H1 (cell line): Measurements from ENCODE around the gene RORB. TPM values are rescaled to one million over a fixed set of nuclear protein-coding genes. Genes with fewer than 3 reads are reported as not detected.

Source experiments
- CTCF ChIA-PET: fragments of 300-600 bp; sonication (Branson Sonifier 250); formaldehyde crosslinking; loops from one replicate; lab custom pipeline; 2021; ENCODE audit not compliant: partially characterized antibody; lab: Charles Lee
- POLR2A ChIA-PET: fragments of 300-600 bp; sonication (Branson Sonifier 250); formaldehyde crosslinking; loops from one replicate; lab custom pipeline; 2021; ENCODE audit warnings: inconsistent platforms; ENCODE audit not compliant: partially characterized antibody; lab: Charles Lee
- DNase-seq, 2 experiments: peaks; one replicate each; pipeline versions ENCODE4 v3.0.0 to v3.0.0-alpha.2; 2010 to 2022; ENCODE audit warnings: low spot score in 2 of 2, low read depth in 1 of 2, mixed read lengths in 1 of 2
- FAIRE-seq: peaks from 2 replicates; lab custom pipeline; 2011; peaks lifted over from hg19 to GRCh38; lab: Jason Lieb, UNC
- H2AFZ ChIP-seq: 2 replicates; pipeline ENCODE4 v1.8.1; 2012; ENCODE audit warnings: low read length, inconsistent platforms
- H2AK5ac ChIP-seq: 2 replicates; pipeline ENCODE4 v1.6.1; 2013; ENCODE audit warnings: low read depth, low read length
- H2BK120ac ChIP-seq: replicated peaks from 2 replicates; pipeline ENCODE3; 2013; ENCODE audit warnings: low read depth, low read length, inconsistent platforms
- H2BK12ac ChIP-seq: 2 replicates; pipeline ENCODE4 v1.6.1; 2013; ENCODE audit warnings: low read depth, low read length
- H2BK15ac ChIP-seq: 2 replicates; pipeline ENCODE4 v1.6.1; 2013; ENCODE audit warnings: low read length
- H2BK20ac ChIP-seq: 2 replicates; pipeline ENCODE4 v1.6.1; 2013; ENCODE audit warnings: low read length
- H2BK5ac ChIP-seq: 2 replicates; pipeline ENCODE4 v1.6.1; 2013; ENCODE audit warnings: low read depth, low read length
- H3K14ac ChIP-seq: 2 replicates; pipeline ENCODE4 v1.6.1; 2013; ENCODE audit warnings: inconsistent platforms; ENCODE audit not compliant: insufficient read length
- H3K18ac ChIP-seq: 2 replicates; pipeline ENCODE4 v1.6.1; 2013; ENCODE audit warnings: low read length; ENCODE audit errors: extremely low read depth
- H3K23ac ChIP-seq: 2 replicates; pipeline ENCODE4 v1.6.1; 2013; ENCODE audit warnings: inconsistent platforms; ENCODE audit not compliant: insufficient read length
- H3K23me2 ChIP-seq: 2 replicates; pipeline ENCODE4 v1.6.1; 2013; ENCODE audit warnings: low read depth, low read length
- H3K27ac ChIP-seq: 2 replicates; pipeline ENCODE4 v1.6.1; 2011; ENCODE audit warnings: low read depth, low read length, inconsistent platforms
- H3K27me3 ChIP-seq, 4 experiments: replicated peaks in 1 of 4; 1 replicate in 1 of 4; 2 replicates in 3 of 4; pipeline versions ENCODE4 v1.6.1 to v1.8.1; 2011 to 2013; ENCODE audit warnings: low read length in 3 of 4, mild to moderate bottlenecking in 3 of 4, inconsistent platforms in 2 of 4, mixed read lengths in 2 of 4, moderate library complexity in 1 of 4; ENCODE audit not compliant: control insufficient read depth in 3 of 4, insufficient read depth in 3 of 4; ENCODE audit errors: extremely low read depth in 1 of 4
- H3K36me3 ChIP-seq, 4 experiments: 2 replicates each; pipeline versions ENCODE4 v1.6.1 to v1.8.1; 2011 to 2013; ENCODE audit warnings: mild to moderate bottlenecking in 4 of 4, low read length in 3 of 4, moderate library complexity in 2 of 4, control low read depth in 1 of 4, inconsistent platforms in 1 of 4; ENCODE audit not compliant: insufficient read depth in 4 of 4, control insufficient read depth in 2 of 4
- H3K4ac ChIP-seq: replicated peaks from 2 replicates; pipeline ENCODE3; 2013; ENCODE audit warnings: low read length, low read depth, mixed read lengths, inconsistent platforms; ENCODE audit not compliant: insufficient read length
- H3K4me1 ChIP-seq, 4 experiments: replicated peaks in 1 of 4; 1 replicate in 1 of 4; 2 replicates in 3 of 4; pipeline versions ENCODE4 v1.6.1 to v1.8.1; 2011 to 2013; ENCODE audit warnings: low read length in 3 of 4, inconsistent platforms in 2 of 4, mixed read lengths in 1 of 4; ENCODE audit not compliant: insufficient read depth in 4 of 4, control insufficient read depth in 3 of 4
- H3K4me2 ChIP-seq, 2 experiments: 2 replicates each; pipeline versions ENCODE4 v1.6.1 to v1.8.1; 2011 to 2013; ENCODE audit warnings: low read depth in 2 of 2, low read length in 2 of 2, control low read depth in 1 of 2, inconsistent platforms in 1 of 2, mild to moderate bottlenecking in 1 of 2; ENCODE audit not compliant: insufficient read depth in 1 of 2
- H3K4me3 ChIP-seq, 4 experiments: fragments of 200-600, 300-600 bp in 1 of 4; sonication (generic), shearing (Covaris generic), sonication (Bioruptor Twin) in 1 of 4; 2 replicates each; pipeline versions ENCODE4 v1.5.1 to v1.8.1; 2011 to 2016; ENCODE audit warnings: low read length in 4 of 4, low read depth in 3 of 4, control low read depth in 2 of 4, inconsistent platforms in 2 of 4, mild to moderate bottlenecking in 2 of 4, mixed read lengths in 1 of 4, moderate library complexity in 1 of 4; ENCODE audit not compliant: insufficient read depth in 2 of 4; ENCODE audit errors: extremely low read depth in 1 of 4
- H3K56ac ChIP-seq: replicated peaks from 2 replicates; pipeline ENCODE3; 2013; ENCODE audit warnings: low read depth, mild to moderate bottlenecking, mixed read lengths, low read length, inconsistent platforms; ENCODE audit not compliant: insufficient read length
- H3K79me1 ChIP-seq: 2 replicates; pipeline ENCODE4 v1.6.1; 2013; ENCODE audit warnings: low read depth, low read length, control low read depth
- H3K79me2 ChIP-seq, 2 experiments: 2 replicates each; pipeline versions ENCODE4 v1.6.1 to v1.8.1; 2012 to 2013; ENCODE audit warnings: low read length in 2 of 2, mild to moderate bottlenecking in 2 of 2, inconsistent platforms in 1 of 2; ENCODE audit not compliant: insufficient read depth in 2 of 2, control insufficient read depth in 1 of 2
- H3K9ac ChIP-seq, 4 experiments: replicated peaks in 1 of 4; 1 replicate in 1 of 4; 2 replicates in 3 of 4; pipeline versions ENCODE4 v1.6.1 to v1.8.1; 2011 to 2013; ENCODE audit warnings: low read depth in 3 of 4, low read length in 3 of 4, control low read depth in 2 of 4, mild to moderate bottlenecking in 2 of 4, moderate library complexity in 2 of 4, inconsistent platforms in 1 of 4; ENCODE audit errors: extremely low read depth in 1 of 4
- H3K9me3 ChIP-seq, 2 experiments: 2 replicates each; pipeline versions ENCODE4 v1.6.1 to v1.8.1; 2012 to 2013; ENCODE audit warnings: mild to moderate bottlenecking in 2 of 2, moderate library complexity in 2 of 2, control low read depth in 1 of 2, inconsistent platforms in 1 of 2, low read depth in 1 of 2, low read length in 1 of 2, mixed read lengths in 1 of 2; ENCODE audit not compliant: insufficient read depth in 2 of 2
- H4K20me1 ChIP-seq, 2 experiments: replicated peaks in 1 of 2; 2 replicates each; pipeline versions ENCODE3 to v1.8.1; 2011 to 2013; ENCODE audit warnings: inconsistent platforms in 2 of 2, low read length in 2 of 2, mild to moderate bottlenecking in 1 of 2; ENCODE audit not compliant: insufficient read depth in 2 of 2, control insufficient read depth in 1 of 2
- H4K5ac ChIP-seq: 2 replicates; pipeline ENCODE4 v1.6.1; 2013; ENCODE audit warnings: low read length, low read depth, mixed read lengths, inconsistent platforms; ENCODE audit not compliant: insufficient read length
- H4K8ac ChIP-seq: 2 replicates; pipeline ENCODE4 v1.8.0; 2013; ENCODE audit warnings: mild to moderate bottlenecking, moderate library complexity, low read length, inconsistent platforms; ENCODE audit not compliant: insufficient read depth; ENCODE audit errors: extremely low read depth
- H4K91ac ChIP-seq: replicated peaks from 2 replicates; pipeline ENCODE3; 2013; ENCODE audit warnings: low read length, mixed read lengths, inconsistent platforms; ENCODE audit not compliant: insufficient read length
- KDM1A ChIP-seq: fragments of 200-600, 300-600 bp; sonication (generic); IDR thresholded peaks from 2 replicates; pipeline ENCODE4 v1.7.1; 2016; ENCODE audit warnings: mild to moderate bottlenecking, low read length, borderline replicate concordance
- POLR2AphosphoS5 ChIP-seq: IDR thresholded peaks from 2 replicates; pipeline ENCODE4 v1.6.1; 2011; ENCODE audit warnings: low read depth, low read length
- RFX5 ChIP-seq: IDR thresholded peaks from 2 replicates; pipeline ENCODE4 v1.6.1; 2011; ENCODE audit warnings: low read depth, low read length, improper control_type of control experiment, borderline replicate concordance
- SAP30 ChIP-seq: fragments of 300-600 bp; sonication (generic); IDR thresholded peaks from 2 replicates; pipeline ENCODE4 v1.7.1; 2012; ENCODE audit warnings: low read length, moderate library complexity, mild to moderate bottlenecking, inconsistent platforms; ENCODE audit not compliant: insufficient read depth, insufficient replicate concordance
- SIN3A ChIP-seq, 2 experiments: IDR thresholded peaks in 1 of 2; conservative IDR thresholded peaks in 1 of 2; 2 replicates each; pipeline ENCODE4 v1.6.1; 2011 to 2012; ENCODE audit warnings: low read length in 2 of 2, improper control_type of control experiment in 1 of 2, low read depth in 1 of 2, mild to moderate bottlenecking in 1 of 2
- SIRT6 ChIP-seq: IDR thresholded peaks from one replicate; pipeline ENCODE4 v1.7.1; 2012; ENCODE audit warnings: low read length, inconsistent platforms
- SUZ12 ChIP-seq: fragments of 200-600 bp; sonication (generic); IDR thresholded peaks from 2 replicates; pipeline ENCODE4 v1.6.1; 2012; ENCODE audit warnings: mild to moderate bottlenecking, inconsistent platforms, low read length, moderate library complexity, mixed read lengths
- TBP ChIP-seq: IDR thresholded peaks from 2 replicates; pipeline ENCODE4 v1.6.1; 2011; ENCODE audit warnings: low read depth, low read length, improper control_type of control experiment
- USF2 ChIP-seq: IDR thresholded peaks from 2 replicates; pipeline ENCODE4 v1.6.1; 2011; ENCODE audit warnings: low read length, improper control_type of control experiment
- WGBS, 2 experiments: shearing (Covaris generic) in 1 of 2; methylation state at CpG; one replicate each; pipeline versions ENCODE4 v1.1.6 to v1.1.7; 2013 to 2015; ENCODE audit warnings: low lambda C conversion rate in 2 of 2, mixed read lengths in 2 of 2, inconsistent platforms in 1 of 2, low coverage in 1 of 2, missing lambda C conversion rate in 1 of 2; ENCODE audit not compliant: insufficient replicate concordance in 2 of 2, insufficient coverage in 1 of 2, insufficient read length in 1 of 2; ENCODE audit errors: extremely low coverage in 1 of 2, missing lambda C conversion rate in 1 of 2; 5-methylcytosine and 5-hydroxymethylcytosine counted together
- polyA plus RNA-seq, 7 experiments: library from polyadenylated mRNA; depleted of rRNA in 3 of 7; stranded (reverse) in 5 of 7; unstranded in 2 of 7; fragments of >200 nt in 5 of 7; fragments of 200-250 nt in 2 of 7; gene quantifications; 1 replicate in 5 of 7; 2 replicates in 1 of 7; 4 replicates in 1 of 7; pipeline versions ENCODE4 v1.2.1 to v1.2.3, GENCODE V29; 2011 to 2013; ENCODE audit warnings: missing spikeins in 2 of 7, mixed read lengths in 2 of 7
- total RNA-seq: library from RNA; stranded (reverse); fragmentation: NEBNext Ultra II Directional; extraction: Animal tissue kit (Norgen Biotek cat#: 25700); gene quantifications from 2 replicates; pipeline ENCODE4 v1.2.1, GENCODE V29; 2021

Gene RORB
- total and polyA plus RNA-seq, 2 of the 8 experiments (the other 6 are each of a cell fraction or from before 2014, with no cell fraction given) = 2.3 to 7.1 TPM

DNA sequence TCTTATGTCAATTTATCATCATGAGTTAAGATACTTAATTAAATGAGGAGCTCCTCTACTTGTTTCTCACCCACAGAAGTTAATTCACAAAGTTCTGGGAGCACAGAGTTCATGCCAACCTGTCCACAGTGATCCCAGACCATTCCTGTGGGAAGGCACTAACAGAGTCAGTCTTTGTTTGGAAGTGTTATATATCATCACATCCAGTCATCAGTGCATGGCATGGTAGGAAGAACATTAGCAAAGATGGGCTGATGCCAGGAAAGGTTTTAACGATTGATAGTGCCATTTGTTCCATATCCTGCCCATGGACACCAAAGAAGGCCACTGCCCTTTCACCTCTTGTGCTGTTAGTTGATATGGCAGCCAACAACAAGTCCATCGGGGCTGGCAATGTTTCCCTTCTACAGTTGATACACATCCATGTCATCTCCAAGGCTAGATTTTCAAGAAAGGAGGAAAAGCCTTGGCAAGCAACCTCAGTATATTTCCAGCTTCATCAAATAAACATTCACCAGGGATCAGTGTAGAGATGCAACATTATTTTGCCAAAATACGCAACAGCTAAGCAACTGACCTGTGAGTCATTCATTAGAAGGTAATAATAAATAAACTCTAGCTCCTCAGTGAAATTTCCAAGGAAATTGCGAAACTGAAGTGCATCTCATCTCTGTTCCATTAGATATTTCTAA, 169.6 kb downstream of the RORB start:
- Histone ChIP-seq H3K36me3 (no peaks in the 10 kb centered on the region), H3K18ac (no peak overlapping the region), H3K4me2 (no peak overlapping the region), H3K23me2 (no peaks in the 10 kb centered on the region), H3K27me3 (no peaks in the 10 kb centered on the region), H3K4ac (no peak overlapping the region), H3K79me2 (no peaks in the 10 kb centered on the region), H2BK120ac (no peak overlapping the region), H2BK5ac (no peak overlapping the region), H4K8ac (no peak overlapping the region), H4K5ac (no peak overlapping the region), H3K9ac (no peak overlapping the region), H3K4me1 (no peaks in the 10 kb centered on the region; a peak in 1 of 7 replicates), H3K4me3 (no peak overlapping the region), H3K14ac (no peak overlapping the region), H3K9me3 (no peaks in the 10 kb centered on the region), H2BK12ac (no peak overlapping the region), H4K20me1 (no peaks in the 10 kb centered on the region), H3K79me1 (no peaks in the 10 kb centered on the region), H3K27ac (no peak overlapping the region), H2BK20ac (no peak overlapping the region), H2AK5ac (no peak overlapping the region), H3K56ac (no peak overlapping the region), H3K23ac (no peak overlapping the region), H4K91ac (no peak overlapping the region), H2BK15ac (no peak overlapping the region), H2AFZ (no peak overlapping the region)
- 92% methylated on average over 4 of the region's 4 CpGs; no CpG with 5 or more reads in 1 of the 2 experiments for WGBS, 2 experiments
- TF ChIP-seq SAP30 (no peak), KDM1A (no peak), SUZ12 (no peak), RFX5 (no peak), SIN3A (conservative IDR thresholded peaks at IDR 0.05 in 1 of 2, IDR thresholded peaks at IDR 0.05 in 1 of 2; ENCODE audit: low read depth in 1 of 2, low read length in 2 of 2) (no peak), USF2 (no peak), TBP (no peak), SIRT6 (no peak), POLR2AphosphoS5 (no peak)
- CTCF ChIA-PET = interaction anchor here (0.6 to 1.5 kb wide), 4 partner anchors 12 to 94 kb away, joined by 3 to 4 read pairs (median 3); no protein-coding TSS in a partner anchor
- DNase-seq (no peak), FAIRE-seq (no peak)
- POLR2A ChIA-PET = no interaction called here
